K562 (cell line): ENCODE results near the gene AMBRA1. TPM values are rescaled to one million over a fixed set of nuclear protein-coding genes. Genes with fewer than 3 reads are reported as not detected.
A peak's percentile ranks its signal among the peaks of the same experiment; 100 is the strongest.

ENCODE experiments used
- ATAC-seq: fragments of 200-7000 bp; cut with Tn5 transposase; 3 replicates; pipeline ENCODE4 v1.9.1; 2020; ENCODE audit warnings: moderate library complexity
- BruUV-seq: library from RNA; stranded (reverse); fragments of 400-500 nt; replicated peaks from 2 replicates; lab custom pipeline; 2021; lab: Mats Ljungman, UMichigan
- CTCF ChIA-PET: fragments of 300-600 bp; formaldehyde crosslinking; extraction: SDS; loops from one replicate; lab custom pipeline; 2021; ENCODE audit warnings: low intra/inter-chr PET ratio; lab: Yijun Ruan, JAX
- POLR2A ChIA-PET: fragments of 300-600, 350-650 bp; sonication (Branson Sonifier 250); formaldehyde crosslinking; extraction: SDS; loops from one replicate; lab custom pipeline; 2021; ENCODE audit warnings: antibody characterized with exemption, inconsistent platforms; lab: Yijun Ruan, JAX
- DNase-seq, 4 experiments: peaks; one replicate each; pipeline versions ENCODE4 v3.0.0 to v3.0.0-alpha.2; 2011 to 2018; ENCODE audit warnings: low spot score in 3 of 4, mixed read lengths in 3 of 4; ENCODE audit errors: extremely low read depth in 1 of 4
- FAIRE-seq: peaks from 2 replicates; lab custom pipeline; 2011; peaks lifted over from hg19 to GRCh38; lab: Jason Lieb, UNC
- H2AFZ ChIP-seq: 2 replicates; pipeline ENCODE4 v1.6.0; 2011; ENCODE audit warnings: low read depth, low read length, control low read depth, inconsistent platforms
- H3K27ac ChIP-seq: fragments of 200-600 bp; 3 replicates; pipeline ENCODE4 v1.8.0; 2011; ENCODE audit warnings: low read depth, mild to moderate bottlenecking, control low read depth, inconsistent platforms, low read length, moderate library complexity, mixed read lengths; ENCODE audit errors: extremely low read depth
- H3K27me3 ChIP-seq, 2 experiments: fragments of 300-600 bp in 1 of 2; 2 replicates in 1 of 2; 3 replicates in 1 of 2; pipeline versions ENCODE4 v1.6.0 to v1.8.0; 2011; ENCODE audit warnings: inconsistent platforms in 2 of 2, low read length in 2 of 2, mild to moderate bottlenecking in 1 of 2, mixed read lengths in 1 of 2, moderate library complexity in 1 of 2; ENCODE audit not compliant: control insufficient read depth in 2 of 2, insufficient read depth in 2 of 2
- H3K36me3 ChIP-seq: fragments of 300-600 bp; 3 replicates; pipeline ENCODE4 v1.8.0; 2011; ENCODE audit warnings: mild to moderate bottlenecking, low read length, inconsistent platforms; ENCODE audit not compliant: control insufficient read depth, insufficient read depth
- H3K4me1 ChIP-seq, 2 experiments: fragments of 200-600 bp in 1 of 2; replicated peaks in 1 of 2; 2 replicates in 1 of 2; 3 replicates in 1 of 2; pipeline versions ENCODE4 v1.5.1 to v1.8.0; 2011; ENCODE audit warnings: inconsistent platforms in 2 of 2, low read length in 2 of 2, mild to moderate bottlenecking in 1 of 2, mixed read lengths in 1 of 2, moderate library complexity in 1 of 2; ENCODE audit not compliant: control insufficient read depth in 2 of 2, insufficient read depth in 2 of 2
- H3K4me2 ChIP-seq: 2 replicates; pipeline ENCODE4 v1.6.1; 2011; ENCODE audit warnings: low read length, control low read depth, inconsistent platforms, mixed read lengths; ENCODE audit not compliant: insufficient read depth
- H3K4me3 ChIP-seq: fragments of 200-600 bp; sonication (generic), shearing (Covaris generic); 2 replicates; pipeline ENCODE4 v1.5.1; 2016; ENCODE audit warnings: control low read depth, inconsistent platforms
- H3K79me2 ChIP-seq: fragments of 200-600 bp; 3 replicates; pipeline ENCODE4 v1.8.0; 2011; ENCODE audit warnings: low read length, inconsistent platforms; ENCODE audit not compliant: control insufficient read depth, insufficient read depth
- H3K9ac ChIP-seq, 2 experiments: 2 replicates each; pipeline versions ENCODE4 v1.6.0 to v1.6.1; 2011; ENCODE audit warnings: low read depth in 2 of 2, low read length in 2 of 2, control low read depth in 1 of 2, inconsistent platforms in 1 of 2, mild to moderate bottlenecking in 1 of 2, mixed read lengths in 1 of 2; ENCODE audit not compliant: insufficient read depth in 1 of 2
- H3K9me1 ChIP-seq: one replicate; pipeline ENCODE4 v1.6.0; 2011; ENCODE audit warnings: inconsistent platforms, mild to moderate bottlenecking, low read length, moderate library complexity; ENCODE audit not compliant: control insufficient read depth, insufficient read depth
- H3K9me3 ChIP-seq: replicated peaks from 2 replicates; pipeline ENCODE4 v1.5.1; 2011; ENCODE audit warnings: low read depth, low read length, inconsistent platforms; ENCODE audit not compliant: control insufficient read depth, insufficient read depth
- H4K20me1 ChIP-seq: replicated peaks from 2 replicates; pipeline ENCODE4 v1.6.1; 2011; ENCODE audit warnings: low read length, inconsistent platforms, mixed read lengths; ENCODE audit not compliant: control insufficient read depth, insufficient read depth
- HDAC2 ChIP-seq: fragments of 450-650 bp; IDR thresholded peaks from 2 replicates; pipeline ENCODE4 v1.6.1; 2016; ENCODE audit warnings: mild to moderate bottlenecking
- WGBS: fragments of 100-300 bp; shearing (Covaris generic); methylation state at CpG from one replicate; pipeline ENCODE4 v1.1.6; 2016; ENCODE audit warnings: low coverage, mixed read lengths; ENCODE audit not compliant: insufficient coverage; ENCODE audit errors: missing lambda C conversion rate; 5-methylcytosine and 5-hydroxymethylcytosine counted together
- in situ Hi-C: fragments of 300-500 bp; cut with MboI; formaldehyde crosslinking; loops from 4 replicates; pipeline ENCODE4 v1.15.0; 2018; ENCODE audit warnings: inconsistent platforms, mixed read lengths
- intact Hi-C: fragments of 100-400 bp; cut with micrococcal nuclease; formaldehyde crosslinking; loops from 2 replicates; pipeline ENCODE4 v1.14.2; 2022
- polyA plus RNA-seq, 8 experiments: library from polyadenylated mRNA; depleted of rRNA in 4 of 8; stranded (reverse) in 5 of 8; unstranded in 3 of 8; fragments of >200 nt; fragmentation: Nextera tagmentation in 2 of 8; fragmentation: Illumina TruSeq in 1 of 8; extraction: Ambion mirVana in 2 of 8; extraction: Trizol in 1 of 8; gene quantifications; 2 replicates each; pipeline versions ENCODE4 v1.2.1 to v1.2.3, GENCODE V29; 2011 to 2014; ENCODE audit warnings: inconsistent platforms in 1 of 8, missing spikeins in 1 of 8
- total RNA-seq, 7 experiments: library from RNA; depleted of rRNA in 6 of 7; stranded (reverse); fragments of >200 nt in 6 of 7; fragmentation: Illumina TruSeq in 2 of 7; extraction: Trizol in 2 of 7; gene quantifications; 2 replicates each; pipeline versions ENCODE4 v1.2.1 to v1.2.3, GENCODE V29; 2011 to 2021; ENCODE audit warnings: low replicate concordance in 1 of 7
- TF ChIP-seq, protein P1 (sequence below): fragments of 250-450 bp; sonication (Bioruptor Pico); IDR thresholded peaks from 2 replicates; pipeline ENCODE4 v1.5.0; 2021; ENCODE audit warnings: mild to moderate bottlenecking, moderate library complexity

AMBRA1 gene
- total and polyA plus RNA-seq, 9 of the 15 experiments (the other 6 are each of a cell fraction or from before 2014, with no cell fraction given) = 0.15 to 24.5 (median 13.0) TPM

DNA sequence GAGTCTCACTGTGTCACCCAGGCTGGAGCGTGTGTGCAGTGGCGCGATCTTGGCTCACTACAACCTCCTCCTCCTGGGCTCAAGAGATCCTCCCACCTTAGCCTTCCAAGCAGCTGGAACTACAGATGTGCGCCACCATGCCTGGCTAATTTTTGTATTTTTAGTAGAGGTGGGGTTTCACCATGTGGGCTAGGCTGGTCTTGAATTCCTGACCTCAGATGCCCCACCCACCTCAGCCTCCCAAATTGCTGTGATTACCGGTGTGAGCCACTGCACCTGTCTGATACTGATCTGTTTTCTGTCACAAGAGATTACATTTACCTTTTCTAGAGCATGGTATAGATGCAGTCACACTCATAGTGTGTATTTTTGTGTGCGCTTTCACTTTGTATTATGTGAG is 35.1 kb upstream of the AMBRA1 start:
- POLR2A ChIA-PET = interaction anchor here (2.0 kb wide), 1 partner anchor 11 kb away, joined by 8 read pairs; no protein-coding TSS in a partner anchor
- in situ Hi-C loops = no loop called here
- no peak overlapping the region for H3K4me2 ChIP-seq
- TF ChIP-seq HDAC2 = no peak
- TF ChIP-seq, protein P1, sequence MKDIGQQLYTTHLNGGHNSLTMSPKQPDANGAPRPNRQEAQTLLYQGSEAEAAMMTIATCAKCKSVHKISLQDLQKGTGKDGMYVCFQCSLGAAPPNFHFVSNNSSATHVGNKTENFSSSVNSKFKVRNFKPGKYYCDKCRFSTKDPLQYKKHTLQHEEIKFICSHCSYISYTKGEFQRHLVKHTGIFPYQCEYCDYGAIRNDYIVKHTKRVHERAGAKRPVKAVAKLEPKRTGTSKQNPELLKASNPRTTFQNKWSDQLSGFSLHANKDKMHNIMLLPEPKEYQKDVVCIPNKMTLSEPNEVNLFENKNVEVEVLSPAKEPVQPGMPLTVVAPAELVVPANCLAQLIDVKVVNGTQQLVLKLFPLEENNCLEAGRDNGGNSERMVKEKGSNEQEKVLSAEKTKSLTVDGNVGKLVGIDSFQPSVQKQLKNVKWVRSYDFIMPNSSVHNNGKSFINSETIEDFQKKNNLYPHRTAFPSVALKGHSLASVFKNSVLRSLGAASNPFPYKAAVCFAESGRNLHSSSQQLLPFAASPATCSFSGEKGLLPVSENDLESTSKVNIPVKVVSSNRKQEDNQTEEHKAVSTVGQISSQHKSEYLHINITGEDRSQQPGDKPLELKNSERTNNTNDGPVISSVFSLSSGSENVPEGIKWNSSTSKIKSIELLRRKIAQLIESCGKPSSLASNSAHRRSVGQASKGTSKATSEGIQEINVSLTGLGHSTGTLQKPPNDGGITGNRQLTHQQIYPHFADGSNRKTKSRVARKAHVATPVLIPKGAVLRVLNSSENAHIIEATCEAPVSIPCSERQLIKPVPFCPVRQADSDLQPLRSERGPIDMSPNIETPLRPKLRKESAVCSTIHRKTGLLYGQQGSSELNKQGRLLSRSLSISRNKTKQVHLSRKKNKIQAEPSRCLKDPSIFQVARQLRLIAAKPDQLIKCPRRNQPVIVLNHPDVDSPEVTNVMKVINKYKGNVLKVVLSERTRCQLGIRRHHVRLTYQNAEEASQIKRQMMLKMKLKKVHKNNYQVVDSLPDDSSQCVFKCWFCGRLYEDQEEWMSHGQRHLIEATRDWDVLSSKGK (CRISPR knock-in tag) = no peak
- no peak for DNase-seq
- H3K27me3 ChIP-seq = no peaks in the 10 kb centered on the region
- H3K4me1 ChIP-seq = no peaks in the 10 kb centered on the region
- H3K9me1 ChIP-seq = no peaks in the 10 kb centered on the region
- intact Hi-C loops = no loop called here
- 50% methylated on average over 2 of the region's 6 CpGs for WGBS
- peak; percentile 32; the same call in 1 of the 3 replicates for ATAC-seq
- H3K9ac ChIP-seq = no peak overlapping the region
- H4K20me1 ChIP-seq = no peaks in the 10 kb centered on the region
- no peak overlapping the region for H3K4me3 ChIP-seq
- H3K36me3 ChIP-seq = peaks cover 45% of the 10 kb centered on the region
- FAIRE-seq = no peak
- H3K9me3 ChIP-seq = no peaks in the 10 kb centered on the region
- H3K27ac ChIP-seq = no peak overlapping the region
- CTCF ChIA-PET = no interaction called here
- H3K79me2 ChIP-seq = no peaks in the 10 kb centered on the region
- H2AFZ ChIP-seq = no peak overlapping the region
- BruUV-seq = no TSS peak
